ENCODE results near the gene PTH2R. TPM values are rescaled to one million over a fixed set of nuclear protein-coding genes. Genes with fewer than 3 reads are reported as not detected.

PTH2R gene
- total RNA-seq, 4 donors from 2014 or later, result not detected

GRCh38 chr2:208488686-208489564 is 82.3 kb downstream of the PTH2R start:
- no peak for DNase-seq (ENCODE audit: low spot score in 2 of 2)

DNA sequence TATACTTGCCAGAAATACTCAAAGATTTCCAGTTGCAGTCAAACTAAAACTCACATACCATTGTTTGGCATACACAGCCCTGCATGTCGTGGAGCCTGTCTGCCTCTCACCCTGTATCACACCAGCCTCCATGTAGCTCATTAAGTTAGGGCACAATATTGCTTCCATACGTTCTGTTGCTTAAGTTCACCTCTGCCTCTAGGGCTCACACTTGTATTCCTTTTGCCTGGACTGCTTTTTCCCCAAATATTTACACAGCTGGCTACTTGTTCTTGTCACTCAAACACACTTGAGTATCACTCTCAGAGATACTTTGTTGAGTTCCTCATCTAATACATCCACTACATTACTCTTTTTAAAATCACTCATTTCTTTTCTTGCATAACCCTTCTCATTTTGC is 83.1 kb downstream of the PTH2R start:
- no peaks in the 10 kb centered on the region for H3K36me3 ChIP-seq
- WGBS, 2 donors, result 20 to 22% methylated on average over 2 of the region's 2 CpGs
- H3K27ac ChIP-seq, result no peak overlapping the region
- no peaks in the 10 kb centered on the region for H3K27me3 ChIP-seq
- no peak overlapping the region for H3K4me3 ChIP-seq
- peaks cover 0 to 10% (median 0%) of the 10 kb centered on the region in 4 donors for H3K9me3 ChIP-seq
- H3K4me1 ChIP-seq, result no peaks in the 10 kb centered on the region
- TF ChIP-seq EP300 (IDR thresholded peaks at IDR 0.05), result no peak
- no peak for DNase-seq (ENCODE audit: low spot score in 2 of 2)

More at GRCh38 chr2:208488686-208489564, 82.3 kb downstream of the PTH2R start:
- TF ChIP-seq POLR2A (IDR thresholded peaks at IDR 0.05) (no peak), EP300 (IDR thresholded peaks at IDR 0.05) (no peak)
- TF ChIP-seq, protein P1, sequence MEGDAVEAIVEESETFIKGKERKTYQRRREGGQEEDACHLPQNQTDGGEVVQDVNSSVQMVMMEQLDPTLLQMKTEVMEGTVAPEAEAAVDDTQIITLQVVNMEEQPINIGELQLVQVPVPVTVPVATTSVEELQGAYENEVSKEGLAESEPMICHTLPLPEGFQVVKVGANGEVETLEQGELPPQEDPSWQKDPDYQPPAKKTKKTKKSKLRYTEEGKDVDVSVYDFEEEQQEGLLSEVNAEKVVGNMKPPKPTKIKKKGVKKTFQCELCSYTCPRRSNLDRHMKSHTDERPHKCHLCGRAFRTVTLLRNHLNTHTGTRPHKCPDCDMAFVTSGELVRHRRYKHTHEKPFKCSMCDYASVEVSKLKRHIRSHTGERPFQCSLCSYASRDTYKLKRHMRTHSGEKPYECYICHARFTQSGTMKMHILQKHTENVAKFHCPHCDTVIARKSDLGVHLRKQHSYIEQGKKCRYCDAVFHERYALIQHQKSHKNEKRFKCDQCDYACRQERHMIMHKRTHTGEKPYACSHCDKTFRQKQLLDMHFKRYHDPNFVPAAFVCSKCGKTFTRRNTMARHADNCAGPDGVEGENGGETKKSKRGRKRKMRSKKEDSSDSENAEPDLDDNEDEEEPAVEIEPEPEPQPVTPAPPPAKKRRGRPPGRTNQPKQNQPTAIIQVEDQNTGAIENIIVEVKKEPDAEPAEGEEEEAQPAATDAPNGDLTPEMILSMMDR (IDR thresholded peaks at IDR 0.05), result no peak
- Histone ChIP-seq H3K9me3 (peaks cover 0 to 10% (median 0%) of the 10 kb centered on the region in 4 donors), H3K36me3 (no peaks in the 10 kb centered on the region), H3K4me1 (no peaks in the 10 kb centered on the region), H3K27ac (no peak overlapping the region), H3K4me3 (no peak overlapping the region), H3K27me3 (no peaks in the 10 kb centered on the region)
- 46 to 50% methylated on average over 12 of the region's 12 CpGs for WGBS, 2 donors

DNA sequence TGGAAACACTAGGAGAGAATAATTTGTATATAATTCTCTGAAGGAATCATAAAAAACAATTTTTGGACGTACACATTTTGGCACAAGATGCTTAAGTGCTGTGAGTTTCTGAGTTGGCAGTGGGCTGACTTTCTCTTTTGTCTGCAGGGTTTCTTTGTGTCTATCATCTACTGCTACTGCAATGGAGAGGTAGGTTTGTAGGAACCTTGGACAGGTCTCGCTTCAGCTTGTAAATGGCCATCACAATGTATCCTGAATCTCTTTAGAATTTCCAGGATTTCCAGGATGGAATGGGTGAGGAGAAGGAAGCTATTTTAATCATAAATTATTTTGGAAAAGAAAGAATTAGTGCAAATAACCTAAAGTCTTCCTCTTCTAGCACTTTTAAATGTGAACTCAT is 83.9 kb downstream of the PTH2R start:
- Histone ChIP-seq H3K27ac (no peak overlapping the region), H3K4me3 (no peak overlapping the region), H3K9me3 (peaks cover 0 to 10% (median 0%) of the 10 kb centered on the region in 4 donors), H3K27me3 (no peaks in the 10 kb centered on the region), H3K36me3 (no peaks in the 10 kb centered on the region), H3K4me1 (no peaks in the 10 kb centered on the region)
- no peak for TF ChIP-seq POLR2A (IDR thresholded peaks at IDR 0.05)
- TF ChIP-seq EP300 (IDR thresholded peaks at IDR 0.05), result no peak
- TF ChIP-seq, protein P1 (IDR thresholded peaks at IDR 0.05), result no peak
- no peak for DNase-seq (ENCODE audit: low spot score in 2 of 2)
- 62 to 63% methylated on average over 2 of the region's 2 CpGs for WGBS, 2 donors

- H3K4me3 ChIP-seq, result no peak overlapping the region
- no peaks in the 10 kb centered on the region for H3K4me1 ChIP-seq
- DNase-seq (ENCODE audit: low spot score in 2 of 2), result no peak
- H3K27me3 ChIP-seq, result no peaks in the 10 kb centered on the region
- H3K9me3 ChIP-seq, result peaks cover 0 to 10% (median 0%) of the 10 kb centered on the region in 4 donors
- 67% methylated on average over 2 of the region's 2 CpGs for WGBS, 2 donors
- TF ChIP-seq EP300 (IDR thresholded peaks at IDR 0.05) (no peak), POLR2A (IDR thresholded peaks at IDR 0.05) (no peak)
- TF ChIP-seq, protein P1 (IDR thresholded peaks at IDR 0.05), result no peak
- H3K36me3 ChIP-seq, result no peaks in the 10 kb centered on the region
- H3K27ac ChIP-seq, result no peak overlapping the region
These were observed 85.0 kb downstream of the PTH2R start for GRCh38 chr2:208491641-208492040.

DNA sequence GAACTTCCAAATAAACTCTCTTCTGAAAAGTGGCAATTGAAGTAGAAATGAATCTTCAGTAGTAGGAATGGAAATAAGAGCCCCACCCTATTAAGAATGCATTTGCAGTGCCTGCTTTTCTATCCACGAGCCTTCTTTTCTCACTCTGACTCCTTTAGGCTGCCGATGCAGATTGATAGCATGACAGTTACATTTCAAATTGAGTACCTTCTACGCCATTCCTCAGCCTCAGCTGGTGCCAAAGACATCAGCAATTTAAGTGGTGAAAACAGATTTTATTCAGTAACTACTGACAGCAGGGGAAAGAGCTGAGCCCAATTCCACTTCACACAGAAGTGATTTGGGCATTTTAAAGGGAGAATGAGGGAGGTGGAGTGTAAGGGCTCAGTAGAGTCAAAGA is 85.5 kb downstream of the PTH2R start:
- TF ChIP-seq, protein P1 (IDR thresholded peaks at IDR 0.05), result no peak
- TF ChIP-seq POLR2A (IDR thresholded peaks at IDR 0.05), result no peak
- no peak for TF ChIP-seq EP300 (IDR thresholded peaks at IDR 0.05)
- Histone ChIP-seq H3K4me1 (no peaks in the 10 kb centered on the region), H3K36me3 (no peaks in the 10 kb centered on the region), H3K27ac (no peak overlapping the region), H3K4me3 (no peak overlapping the region), H3K27me3 (no peaks in the 10 kb centered on the region), H3K9me3 (peaks cover 0 to 10% (median 0%) of the 10 kb centered on the region in 4 donors)
- DNase-seq (ENCODE audit: low spot score in 2 of 2), result no peak
- 56 to 67% methylated on average over 3 of the region's 3 CpGs for WGBS, 2 donors

All from tibial nerve (tissue), 4 donors.